Nephron (organoid): ENCODE measurements around the gene PIGV.

ENCODE experiments used
- H3K27ac Mint-ChIP-seq, 3 experiments: 2 replicates each; pipeline ENCODE4 v1.8.0; 2020; ENCODE audit warnings: mixed read lengths in 3 of 3, mild to moderate bottlenecking in 2 of 3, moderate library complexity in 1 of 3
- H3K27me3 Mint-ChIP-seq: 2 replicates; pipeline ENCODE4 v1.8.0; 2021; ENCODE audit warnings: low read depth, mild to moderate bottlenecking, moderate library complexity, mixed read lengths
- H3K36me3 Mint-ChIP-seq: 2 replicates; pipeline ENCODE4 v1.8.0; 2020; ENCODE audit warnings: low read depth, mixed read lengths
- H3K4me1 Mint-ChIP-seq: 2 replicates; pipeline ENCODE4 v1.8.0; 2020; ENCODE audit warnings: mixed read lengths
- H3K4me3 Mint-ChIP-seq, 3 experiments: 2 replicates each; pipeline ENCODE4 v1.8.0; 2020; ENCODE audit warnings: mild to moderate bottlenecking in 3 of 3, mixed read lengths in 3 of 3, moderate library complexity in 2 of 3
- H3K9me3 Mint-ChIP-seq: 2 replicates; pipeline ENCODE4 v1.8.0; 2020; ENCODE audit warnings: mixed read lengths
- CTCF ChIP-seq, 3 experiments: fragments of 200-600 bp; sonication (generic); IDR thresholded peaks; one replicate each; pipeline ENCODE4 v1.5.0; 2021; ENCODE audit warnings: antibody characterized with exemption in 3 of 3; ENCODE audit not compliant: unreplicated experiment in 3 of 3

Gene PIGV

GRCh38 chr1:26744075-26744959 lies 43.4 kb upstream of the PIGV start:
- Mint-ChIP-seq H3K4me1 (peaks cover 16% of the 10 kb centered on the region), H3K9me3 (no peaks in the 10 kb centered on the region), H3K4me3 (no peak overlapping the region), H3K27ac (peak overlapping the region; percentile 11 to 52 (median 45)), H3K27me3 (no peaks in the 10 kb centered on the region), H3K36me3 (peaks cover 85% of the 10 kb centered on the region)
- no peak for TF ChIP-seq CTCF (IDR thresholded peaks at IDR 0.05; ENCODE audit: unreplicated experiment in 3 of 3)

GRCh38 chr1:26745191-26745590 lies 42.6 kb upstream of the PIGV start:
- no peak for TF ChIP-seq CTCF (IDR thresholded peaks at IDR 0.05; ENCODE audit: unreplicated experiment in 3 of 3)
- Mint-ChIP-seq H3K9me3 (no peaks in the 10 kb centered on the region), H3K36me3 (peaks cover 85% of the 10 kb centered on the region), H3K27ac (peak overlapping the region in 1 of 3 experiments; percentile 45), H3K4me3 (no peak overlapping the region), H3K27me3 (no peaks in the 10 kb centered on the region), H3K4me1 (peaks cover 16% of the 10 kb centered on the region)

GRCh38 chr1:26747048-26747447 lies 40.7 kb upstream of the PIGV start:
- peaks cover 16% of the 10 kb centered on the region for H3K4me1 Mint-ChIP-seq
- peaks cover 82% of the 10 kb centered on the region for H3K36me3 Mint-ChIP-seq
- no peak for TF ChIP-seq CTCF (IDR thresholded peaks at IDR 0.05; ENCODE audit: unreplicated experiment in 3 of 3)
- H3K4me3 Mint-ChIP-seq: no peak overlapping the region
- no peak overlapping the region for H3K27ac Mint-ChIP-seq
- H3K27me3 Mint-ChIP-seq: no peaks in the 10 kb centered on the region
- no peaks in the 10 kb centered on the region for H3K9me3 Mint-ChIP-seq

GRCh38 chr1:26748351-26748750 lies 39.4 kb upstream of the PIGV start:
- no peak for TF ChIP-seq CTCF (IDR thresholded peaks at IDR 0.05; ENCODE audit: unreplicated experiment in 3 of 3)
- Mint-ChIP-seq H3K9me3 (no peaks in the 10 kb centered on the region), H3K4me3 (no peak overlapping the region), H3K36me3 (peaks cover 85% of the 10 kb centered on the region), H3K4me1 (peaks cover 23% of the 10 kb centered on the region), H3K27ac (peak overlapping the region; percentile 29 to 56 (median 51)), H3K27me3 (no peaks in the 10 kb centered on the region)

- peaks cover 86% of the 10 kb centered on the region for H3K36me3 Mint-ChIP-seq
- H3K4me3 Mint-ChIP-seq: no peak overlapping the region
- H3K27ac Mint-ChIP-seq: peak overlapping the region in 1 of 3 experiments; percentile 42
- no peaks in the 10 kb centered on the region for H3K9me3 Mint-ChIP-seq
- H3K27me3 Mint-ChIP-seq: no peaks in the 10 kb centered on the region
- TF ChIP-seq CTCF (IDR thresholded peaks at IDR 0.05; ENCODE audit: unreplicated experiment in 3 of 3): no peak
- H3K4me1 Mint-ChIP-seq: peaks cover 20% of the 10 kb centered on the region
These were observed 38.3 kb upstream of the PIGV start for GRCh38 chr1:26749458-26749857.

GRCh38 chr1:26750428-26750827 lies 37.3 kb upstream of the PIGV start:
- peaks cover 81% of the 10 kb centered on the region for H3K36me3 Mint-ChIP-seq
- H3K9me3 Mint-ChIP-seq: no peaks in the 10 kb centered on the region
- TF ChIP-seq CTCF (IDR thresholded peaks at IDR 0.05; ENCODE audit: unreplicated experiment in 3 of 3): no peak
- H3K4me3 Mint-ChIP-seq: no peak overlapping the region
- H3K4me1 Mint-ChIP-seq: peaks cover 20% of the 10 kb centered on the region
- H3K27me3 Mint-ChIP-seq: no peaks in the 10 kb centered on the region
- peak overlapping the region in 1 of 3 experiments; percentile 31 for H3K27ac Mint-ChIP-seq
